ENCODE data around the gene KICS2. TPM values are rescaled to one million over a fixed set of nuclear protein-coding genes. Genes with fewer than 3 reads are reported as not detected.

KICS2 gene
- total and polyA plus RNA-seq, 2 of the 8 experiments (the other 6 are each of a cell fraction or from before 2014, with no cell fraction given), result 5.6 to 9.5 TPM

- no peak for TF ChIP-seq EZH2 (IDR thresholded peaks at IDR 0.05; ENCODE audit: low read depth, low read length, severe bottlenecking)
- no peak for TF ChIP-seq BCL11A (IDR thresholded peaks at IDR 0.05; ENCODE audit: low read depth in 2 of 2, low read length in 2 of 2)
- peak; percentile 83 for TF ChIP-seq TAF1 (IDR thresholded peaks at IDR 0.05; ENCODE audit: low read depth, low read length)
- TF ChIP-seq PHF8 (conservative IDR thresholded peaks at IDR 0.05; ENCODE audit: low read depth, low read length), result peak; percentile 98
- no peak for TF ChIP-seq CHD2 (IDR thresholded peaks at IDR 0.05; ENCODE audit: low read length)
- TF ChIP-seq ATF3 (IDR thresholded peaks at IDR 0.05; ENCODE audit: insufficient read depth, low read depth, low read length), result peak; percentile 64; the same call in 1 of the 2 replicates
- peak; percentile 30 for TF ChIP-seq NRF1 (IDR thresholded peaks at IDR 0.05; ENCODE audit: low read depth, low read length)
- TF ChIP-seq USF2 (IDR thresholded peaks at IDR 0.05; ENCODE audit: low read length), result peak; percentile 60
- no peak for TF ChIP-seq SP4 (IDR thresholded peaks at IDR 0.05; ENCODE audit: low read length)
- TF ChIP-seq CTCF (IDR thresholded peaks at IDR 0.05; ENCODE audit: control extremely low read depth in 1 of 3, insufficient read depth in 1 of 3, low read depth in 1 of 3, low read length in 3 of 3), result no peak
- TF ChIP-seq TCF12 (IDR thresholded peaks at IDR 0.05; ENCODE audit: low read depth, low read length), result peak; percentile 78; the same call in 1 of the 2 replicates
- peak in 1 of 2 experiments; percentile 97; a peak in 3 of 4 replicates for TF ChIP-seq SIN3A (conservative IDR thresholded peaks at IDR 0.05 in 1 of 2, IDR thresholded peaks at IDR 0.05 in 1 of 2; ENCODE audit: low read depth in 1 of 2, low read length in 2 of 2)
- peak; percentile 61 for TF ChIP-seq JUN (IDR thresholded peaks at IDR 0.05; ENCODE audit: low read depth, low read length)
- no peak for TF ChIP-seq POU5F1 (IDR thresholded peaks at IDR 0.05; ENCODE audit: low read depth, low read length)
- TF ChIP-seq GABPA (IDR thresholded peaks at IDR 0.05; ENCODE audit: borderline replicate concordance, insufficient read depth, low read length), result no peak
- no peak for TF ChIP-seq CEBPB (IDR thresholded peaks at IDR 0.05; ENCODE audit: low read depth, low read length)
- peak; percentile 99 for TF ChIP-seq MAX (IDR thresholded peaks at IDR 0.05)
- peak; percentile 67 for TF ChIP-seq ASH2L (IDR thresholded peaks at IDR 0.05; ENCODE audit: low read length)
- TF ChIP-seq MAFK (IDR thresholded peaks at IDR 0.05; ENCODE audit: low read depth, low read length), result no peak
- TF ChIP-seq SIX5 (IDR thresholded peaks at IDR 0.05; ENCODE audit: low read depth, low read length), result no peak
Measured at GRCh38 chr12:64222009-64222765, at the start of gene KICS2 (continued).
